ENCODE data around the gene GALNTL6.

DNA sequence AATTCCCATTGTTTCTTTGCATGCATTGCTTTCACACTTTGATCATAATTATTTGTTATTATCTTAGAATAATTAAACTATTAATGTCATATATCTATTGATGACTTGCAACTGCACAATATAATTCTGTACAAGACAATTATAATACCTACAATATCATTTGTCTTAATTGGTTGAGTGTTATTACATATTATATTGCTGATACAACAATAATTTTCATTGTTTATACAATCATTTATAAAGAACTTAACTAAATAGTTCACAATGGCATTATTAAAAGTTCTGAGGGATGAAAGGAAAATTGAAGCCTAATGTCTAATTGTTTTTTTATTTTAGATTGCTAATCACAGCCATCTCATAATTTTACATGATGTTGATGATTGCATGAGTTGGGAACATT lies 227.6 kb downstream of the GALNTL6 start:
- TF ChIP-seq, protein P1, sequence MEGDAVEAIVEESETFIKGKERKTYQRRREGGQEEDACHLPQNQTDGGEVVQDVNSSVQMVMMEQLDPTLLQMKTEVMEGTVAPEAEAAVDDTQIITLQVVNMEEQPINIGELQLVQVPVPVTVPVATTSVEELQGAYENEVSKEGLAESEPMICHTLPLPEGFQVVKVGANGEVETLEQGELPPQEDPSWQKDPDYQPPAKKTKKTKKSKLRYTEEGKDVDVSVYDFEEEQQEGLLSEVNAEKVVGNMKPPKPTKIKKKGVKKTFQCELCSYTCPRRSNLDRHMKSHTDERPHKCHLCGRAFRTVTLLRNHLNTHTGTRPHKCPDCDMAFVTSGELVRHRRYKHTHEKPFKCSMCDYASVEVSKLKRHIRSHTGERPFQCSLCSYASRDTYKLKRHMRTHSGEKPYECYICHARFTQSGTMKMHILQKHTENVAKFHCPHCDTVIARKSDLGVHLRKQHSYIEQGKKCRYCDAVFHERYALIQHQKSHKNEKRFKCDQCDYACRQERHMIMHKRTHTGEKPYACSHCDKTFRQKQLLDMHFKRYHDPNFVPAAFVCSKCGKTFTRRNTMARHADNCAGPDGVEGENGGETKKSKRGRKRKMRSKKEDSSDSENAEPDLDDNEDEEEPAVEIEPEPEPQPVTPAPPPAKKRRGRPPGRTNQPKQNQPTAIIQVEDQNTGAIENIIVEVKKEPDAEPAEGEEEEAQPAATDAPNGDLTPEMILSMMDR (IDR thresholded peaks at IDR 0.05): no peak
- TF ChIP-seq POLR2A (IDR thresholded peaks at IDR 0.05): no peak

Data from lower leg skin (tissue), 3 donors.